Astrocyte (in vitro differentiated cells and primary cell): ENCODE data around the gene ETHE1. TPM values are rescaled to one million over a fixed set of nuclear protein-coding genes. Genes with fewer than 3 reads are reported as not detected.

Source experiments
- DNase-seq: peaks from one replicate; pipeline ENCODE4 v3.0.0-alpha.2; 2010; ENCODE audit warnings: low read depth
- FAIRE-seq: peaks from 2 replicates; lab custom pipeline; 2011; peaks lifted over from hg19 to GRCh38; lab: Jason Lieb, UNC
- H2AFZ ChIP-seq: 2 replicates; pipeline ENCODE4 v1.6.0; 2012; ENCODE audit warnings: low read depth, low read length, inconsistent platforms
- H3K27ac ChIP-seq: 2 replicates; pipeline ENCODE4 v1.5.1; 2011; ENCODE audit warnings: low read depth, low read length, inconsistent platforms
- H3K27me3 ChIP-seq: 2 replicates; pipeline ENCODE4 v1.6.0; 2011; ENCODE audit warnings: low read length, inconsistent platforms; ENCODE audit not compliant: insufficient read depth
- H3K36me3 ChIP-seq: 2 replicates; pipeline ENCODE4 v1.5.1; 2011; ENCODE audit warnings: low read length, inconsistent platforms; ENCODE audit not compliant: insufficient read depth
- H3K4me1 ChIP-seq: 2 replicates; pipeline ENCODE4 v1.5.1; 2011; ENCODE audit warnings: low read length, inconsistent platforms; ENCODE audit not compliant: insufficient read depth
- H3K4me2 ChIP-seq: 2 replicates; pipeline ENCODE4 v1.6.0; 2012; ENCODE audit warnings: low read length, inconsistent platforms
- H3K4me3 ChIP-seq: 2 replicates; pipeline ENCODE4 v1.5.1; 2011; ENCODE audit warnings: low read depth, mild to moderate bottlenecking, low read length, inconsistent platforms; ENCODE audit not compliant: insufficient read depth
- H3K79me2 ChIP-seq: 2 replicates; pipeline ENCODE4 v1.6.0; 2012; ENCODE audit warnings: mild to moderate bottlenecking, low read length, inconsistent platforms; ENCODE audit not compliant: insufficient read depth
- H3K9ac ChIP-seq: 2 replicates; pipeline ENCODE4 v1.6.0; 2012; ENCODE audit warnings: mild to moderate bottlenecking, low read length, inconsistent platforms
- H3K9me3 ChIP-seq: 2 replicates; pipeline ENCODE4 v1.5.1; 2012; ENCODE audit warnings: low read depth, mild to moderate bottlenecking, low read length, inconsistent platforms; ENCODE audit not compliant: insufficient read depth
- H4K20me1 ChIP-seq: 2 replicates; pipeline ENCODE4 v1.6.0; 2012; ENCODE audit warnings: low read length, inconsistent platforms; ENCODE audit not compliant: insufficient read depth
- H3K27ac Mint-ChIP-seq: one replicate; pipeline ENCODE4 v1.8.0; 2021; ENCODE audit warnings: mild to moderate bottlenecking, mixed read lengths; ENCODE audit not compliant: unreplicated experiment
- H3K27me3 Mint-ChIP-seq: one replicate; pipeline ENCODE4 v1.8.0; 2021; ENCODE audit warnings: low read depth, mixed read lengths; ENCODE audit not compliant: unreplicated experiment
- H3K36me3 Mint-ChIP-seq: one replicate; pipeline ENCODE4 v1.8.0; 2021; ENCODE audit warnings: low read depth, mixed read lengths; ENCODE audit not compliant: unreplicated experiment
- H3K4me1 Mint-ChIP-seq: one replicate; pipeline ENCODE4 v1.8.0; 2021; ENCODE audit warnings: low read depth, mixed read lengths; ENCODE audit not compliant: unreplicated experiment
- H3K4me3 Mint-ChIP-seq: one replicate; pipeline ENCODE4 v1.8.0; 2021; ENCODE audit warnings: mild to moderate bottlenecking, moderate library complexity, mixed read lengths; ENCODE audit not compliant: unreplicated experiment
- H3K9me3 Mint-ChIP-seq: one replicate; pipeline ENCODE4 v1.8.0; 2021; ENCODE audit warnings: mild to moderate bottlenecking, mixed read lengths; ENCODE audit not compliant: unreplicated experiment
- EZH2 ChIP-seq: IDR thresholded peaks from 2 replicates; pipeline ENCODE4 v1.6.1; 2012; ENCODE audit warnings: mild to moderate bottlenecking, low read length, inconsistent platforms; ENCODE audit not compliant: insufficient read depth
- total RNA-seq: library from RNA; stranded (reverse); gene quantifications from 2 replicates; pipeline ENCODE4 v1.2.1, GENCODE V29; 2021
- TF ChIP-seq, protein P1 (sequence below): IDR thresholded peaks from 2 replicates; pipeline ENCODE4 v1.5.1; 2011; ENCODE audit warnings: low read depth, mild to moderate bottlenecking, inconsistent platforms, low read length, moderate library complexity; ENCODE audit not compliant: insufficient read depth

The ETHE1 gene
- total RNA-seq, 1 donor from 2014 or later = 50.7 TPM

DNA sequence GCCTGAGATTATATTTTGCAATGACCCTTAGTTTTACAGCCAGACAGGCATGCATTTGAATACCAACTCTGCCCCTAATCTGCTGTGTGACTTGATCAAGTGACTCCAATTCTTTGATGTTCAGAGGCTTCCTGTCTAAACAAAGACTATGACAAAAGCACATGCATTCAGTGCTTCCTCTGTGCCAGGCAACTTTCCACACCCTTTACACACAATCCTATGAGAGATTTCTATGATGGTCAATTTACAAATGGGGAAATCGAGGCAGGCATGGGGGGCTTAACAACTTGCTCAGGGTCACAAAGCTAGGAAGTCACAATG, 57.9 kb downstream of the ETHE1 start:
- no peaks in the 10 kb centered on the region for H3K36me3 ChIP-seq
- H3K79me2 ChIP-seq = no peaks in the 10 kb centered on the region
- no peak overlapping the region for H3K9ac ChIP-seq
- H3K27me3 Mint-ChIP-seq = peaks cover 15% of the 10 kb centered on the region
- H3K27ac Mint-ChIP-seq = no peak overlapping the region
- no peak for FAIRE-seq
- no peak overlapping the region for H3K4me3 Mint-ChIP-seq
- peaks cover 3% of the 10 kb centered on the region for H3K27me3 ChIP-seq
- no peaks in the 10 kb centered on the region for H4K20me1 ChIP-seq
- no peak overlapping the region for H3K4me3 ChIP-seq
- no peaks in the 10 kb centered on the region for H3K9me3 Mint-ChIP-seq
- no peaks in the 10 kb centered on the region for H3K4me1 Mint-ChIP-seq
- no peak overlapping the region for H3K4me2 ChIP-seq
- peaks cover 21% of the 10 kb centered on the region for H3K4me1 ChIP-seq
- H3K36me3 Mint-ChIP-seq = no peaks in the 10 kb centered on the region
- no peak overlapping the region for H3K27ac ChIP-seq
- H3K9me3 ChIP-seq = peaks cover 6% of the 10 kb centered on the region
- TF ChIP-seq, protein P1, sequence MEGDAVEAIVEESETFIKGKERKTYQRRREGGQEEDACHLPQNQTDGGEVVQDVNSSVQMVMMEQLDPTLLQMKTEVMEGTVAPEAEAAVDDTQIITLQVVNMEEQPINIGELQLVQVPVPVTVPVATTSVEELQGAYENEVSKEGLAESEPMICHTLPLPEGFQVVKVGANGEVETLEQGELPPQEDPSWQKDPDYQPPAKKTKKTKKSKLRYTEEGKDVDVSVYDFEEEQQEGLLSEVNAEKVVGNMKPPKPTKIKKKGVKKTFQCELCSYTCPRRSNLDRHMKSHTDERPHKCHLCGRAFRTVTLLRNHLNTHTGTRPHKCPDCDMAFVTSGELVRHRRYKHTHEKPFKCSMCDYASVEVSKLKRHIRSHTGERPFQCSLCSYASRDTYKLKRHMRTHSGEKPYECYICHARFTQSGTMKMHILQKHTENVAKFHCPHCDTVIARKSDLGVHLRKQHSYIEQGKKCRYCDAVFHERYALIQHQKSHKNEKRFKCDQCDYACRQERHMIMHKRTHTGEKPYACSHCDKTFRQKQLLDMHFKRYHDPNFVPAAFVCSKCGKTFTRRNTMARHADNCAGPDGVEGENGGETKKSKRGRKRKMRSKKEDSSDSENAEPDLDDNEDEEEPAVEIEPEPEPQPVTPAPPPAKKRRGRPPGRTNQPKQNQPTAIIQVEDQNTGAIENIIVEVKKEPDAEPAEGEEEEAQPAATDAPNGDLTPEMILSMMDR = no peak
- TF ChIP-seq EZH2 = no peak
- no peak overlapping the region for H2AFZ ChIP-seq
- DNase-seq = no peak

GRCh38 chr19:43468354-43469159, 58.4 kb downstream of the ETHE1 start:
- no peaks in the 10 kb centered on the region for H3K4me1 Mint-ChIP-seq
- Histone ChIP-seq H4K20me1 (no peaks in the 10 kb centered on the region), H3K79me2 (no peaks in the 10 kb centered on the region), H3K9ac (no peak overlapping the region), H3K27ac (no peak overlapping the region), H3K27me3 (peaks cover 3% of the 10 kb centered on the region), H3K36me3 (no peaks in the 10 kb centered on the region), H3K4me2 (peak overlapping the region; percentile 56), H3K4me1 (peaks cover 21% of the 10 kb centered on the region), H3K9me3 (peaks cover 6% of the 10 kb centered on the region), H3K4me3 (no peak overlapping the region), H2AFZ (no peak overlapping the region)
- H3K4me3 Mint-ChIP-seq = no peak overlapping the region
- H3K9me3 Mint-ChIP-seq = no peaks in the 10 kb centered on the region
- DNase-seq (no peak), FAIRE-seq (no peak)
- TF ChIP-seq EZH2 = no peak
- TF ChIP-seq, protein P1 = no peak
- H3K27me3 Mint-ChIP-seq = peaks cover 15% of the 10 kb centered on the region
- H3K27ac Mint-ChIP-seq = no peak overlapping the region
- H3K36me3 Mint-ChIP-seq = no peaks in the 10 kb centered on the region

- TF ChIP-seq, protein P1 = no peak
- no peak for TF ChIP-seq EZH2
- H3K4me1 Mint-ChIP-seq = no peaks in the 10 kb centered on the region
- Histone ChIP-seq H3K79me2 (no peaks in the 10 kb centered on the region), H3K4me1 (peaks cover 24% of the 10 kb centered on the region), H3K9ac (no peak overlapping the region), H3K27me3 (peaks cover 6% of the 10 kb centered on the region), H3K36me3 (no peaks in the 10 kb centered on the region), H3K27ac (no peak overlapping the region), H2AFZ (no peak overlapping the region), H3K9me3 (peaks cover 6% of the 10 kb centered on the region), H3K4me2 (peak overlapping the region; percentile 56), H4K20me1 (no peaks in the 10 kb centered on the region), H3K4me3 (no peak overlapping the region)
- H3K27me3 Mint-ChIP-seq = peaks cover 11% of the 10 kb centered on the region
- no peak for FAIRE-seq
- no peaks in the 10 kb centered on the region for H3K36me3 Mint-ChIP-seq
- H3K9me3 Mint-ChIP-seq = no peaks in the 10 kb centered on the region
- peak; percentile 41 for DNase-seq
- H3K4me3 Mint-ChIP-seq = no peak overlapping the region
- H3K27ac Mint-ChIP-seq = no peak overlapping the region
Measured at GRCh38 chr19:43467730-43468129, 59.3 kb downstream of the ETHE1 start.
